Stimulated activated CD4-positive, alpha-beta T cell treated with anti-CD3 and anti-CD28 coated beads, Interleukin-2, amount 100 ng/mL, for 48 hours (primary cell): ENCODE results near the gene JUP.
"Not testable (repeated sequence)": the region's sequence is repeated elsewhere in the genome, so short reads cannot be mapped to it uniquely, and the experiment has no call there.

Experiments
- DNase-seq, 2 donors: peaks; one replicate each; pipeline ENCODE4 v3.0.0-alpha.2; 2020

Gene JUP

DNA sequence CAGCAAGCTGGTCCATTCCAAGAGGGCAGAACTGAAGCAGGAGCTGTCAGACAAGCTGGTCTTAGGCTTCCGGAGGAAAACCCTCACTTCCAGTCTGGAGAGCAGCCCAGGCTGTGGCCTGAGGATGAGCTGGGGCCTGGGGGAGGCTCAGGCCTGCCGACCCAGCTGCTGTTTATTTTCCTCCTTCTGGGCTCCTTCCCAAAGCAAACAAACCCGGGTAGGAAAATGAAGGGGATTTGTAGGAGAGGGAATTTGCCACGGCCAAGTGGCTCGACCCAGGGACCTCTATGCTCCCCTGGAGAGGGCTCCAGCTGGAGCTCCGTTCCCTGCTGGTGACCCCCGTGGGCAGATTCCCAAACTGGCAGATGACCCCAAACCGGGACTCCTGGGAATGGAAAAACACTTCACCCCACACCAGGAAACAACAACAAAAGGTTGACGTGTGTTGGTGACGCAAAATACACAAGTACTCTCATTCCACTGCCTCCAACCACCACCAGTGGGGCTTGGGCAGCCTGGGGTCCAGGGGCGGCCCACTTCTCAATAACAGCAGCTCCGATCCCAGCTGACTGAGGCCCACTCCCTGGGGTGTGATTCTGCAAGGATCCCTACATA lies 8.8 kb downstream of the JUP start:
- no peak for DNase-seq

DNA sequence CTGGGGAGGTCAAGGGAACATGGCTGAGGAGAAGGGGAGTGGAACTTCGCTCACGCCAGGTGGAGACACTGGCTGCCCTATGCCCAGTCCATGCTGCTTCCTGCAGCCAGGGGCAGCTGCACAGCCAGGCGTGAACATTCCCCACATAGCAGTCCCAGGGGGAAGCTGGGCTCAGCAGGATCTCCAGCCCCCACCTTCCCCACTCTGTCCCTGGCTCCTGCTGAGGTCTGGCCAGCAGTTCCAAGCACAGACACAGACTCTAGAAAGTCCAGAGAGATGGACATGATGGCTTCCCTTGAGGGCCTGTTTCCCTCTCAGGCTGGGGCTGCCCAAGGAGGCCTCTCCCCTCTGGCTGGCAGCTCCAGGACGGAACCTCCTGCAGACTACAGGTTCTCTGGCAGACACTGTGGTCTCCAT lies 9.3 kb downstream of the JUP start:
- DNase-seq, result no peak

DNA sequence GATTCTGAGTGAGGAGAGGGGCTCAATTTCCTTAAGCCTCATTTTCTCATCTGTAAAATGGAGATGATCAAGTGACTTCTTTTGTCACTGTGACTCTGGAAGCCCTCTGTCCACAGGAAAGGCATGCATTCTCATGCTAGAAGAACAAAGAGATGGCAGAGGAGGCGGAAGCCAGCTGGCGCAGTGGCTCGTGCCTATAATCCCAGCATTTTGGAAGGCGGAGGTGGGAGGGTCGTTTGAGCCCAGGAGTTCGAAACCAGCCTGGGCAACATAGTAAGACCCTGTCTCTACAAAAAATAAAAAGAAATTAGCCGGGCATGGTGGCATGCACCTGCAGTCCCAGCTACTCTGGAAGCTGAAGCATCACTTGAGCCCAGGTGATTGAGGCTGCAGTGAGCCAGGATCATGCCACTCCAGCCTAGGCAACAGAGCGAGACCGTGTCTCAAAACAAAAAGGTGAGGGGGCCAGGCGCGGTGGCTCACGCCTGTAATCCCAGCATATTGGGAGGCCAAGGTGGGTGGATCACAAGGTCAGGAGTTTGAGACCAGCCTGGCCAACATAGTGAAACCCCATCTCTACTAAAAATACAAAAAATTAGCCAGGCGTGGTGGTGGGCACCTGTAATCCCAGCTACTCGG lies 10.1 kb downstream of the JUP start:
- not testable (repeated sequence) for DNase-seq

DNA sequence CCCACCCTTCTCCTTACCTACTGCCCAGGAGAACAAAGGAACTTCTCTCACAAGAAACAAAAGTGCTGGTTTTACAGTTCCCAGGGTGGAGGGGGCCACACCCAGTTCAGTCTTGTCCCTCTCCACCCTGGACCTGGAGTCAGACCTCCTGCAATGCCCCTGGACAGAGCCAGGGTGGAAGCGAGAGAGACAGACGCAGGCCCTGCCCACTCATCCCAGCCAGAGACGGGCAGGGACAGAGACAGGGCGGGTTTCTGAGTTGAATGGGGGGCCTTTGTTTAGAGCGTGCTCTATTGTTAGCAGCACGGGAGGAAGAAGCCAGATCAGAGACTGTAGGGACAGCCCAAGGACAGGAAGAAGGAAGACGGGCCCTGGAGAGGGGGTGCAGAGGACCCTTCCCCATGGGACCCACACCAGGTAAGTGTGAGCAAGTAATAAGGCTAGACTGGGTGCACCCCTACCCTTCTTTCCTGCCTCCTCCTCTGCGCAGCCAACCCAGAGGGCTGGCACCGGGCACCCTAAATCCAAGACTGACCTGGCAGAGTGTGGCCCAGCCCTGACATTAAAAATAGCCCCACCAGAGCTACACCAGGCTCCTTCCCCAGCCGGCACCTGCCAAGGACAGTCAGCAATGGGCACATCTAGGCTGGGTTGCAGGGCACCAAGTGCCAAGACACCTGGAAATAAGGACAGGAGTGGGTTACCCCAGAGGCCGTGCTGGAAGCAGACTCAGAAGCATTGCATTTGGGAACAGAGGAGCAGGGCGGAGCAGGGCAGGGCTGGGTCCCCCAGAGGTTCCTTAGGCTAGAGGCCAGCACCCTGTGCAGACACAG lies 10.9 kb downstream of the JUP start:
- DNase-seq, result no peak

DNA sequence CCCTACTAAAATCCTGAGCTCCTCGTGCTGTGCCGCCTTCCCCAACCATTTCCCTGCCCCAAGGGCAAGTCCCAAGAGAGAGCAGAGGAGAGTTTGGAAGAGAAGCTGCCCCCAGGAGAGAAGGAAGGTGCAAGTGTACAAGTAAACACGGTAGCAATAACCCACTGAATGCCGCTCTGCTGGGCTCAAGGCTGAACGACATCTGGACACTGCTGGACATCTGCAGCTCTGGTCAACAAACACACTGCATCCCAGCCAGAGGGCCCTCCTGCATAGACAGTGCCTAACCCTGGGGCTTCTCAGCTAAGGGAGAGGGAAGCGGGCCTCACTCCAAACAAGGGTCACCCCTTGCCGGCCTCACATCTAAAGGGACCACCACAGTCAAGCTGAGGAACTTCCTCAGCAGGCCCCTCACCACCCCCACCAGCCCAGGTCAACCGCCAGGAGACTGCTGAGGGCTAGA lies 12.7 kb downstream of the JUP start:
- no peak for DNase-seq

DNA sequence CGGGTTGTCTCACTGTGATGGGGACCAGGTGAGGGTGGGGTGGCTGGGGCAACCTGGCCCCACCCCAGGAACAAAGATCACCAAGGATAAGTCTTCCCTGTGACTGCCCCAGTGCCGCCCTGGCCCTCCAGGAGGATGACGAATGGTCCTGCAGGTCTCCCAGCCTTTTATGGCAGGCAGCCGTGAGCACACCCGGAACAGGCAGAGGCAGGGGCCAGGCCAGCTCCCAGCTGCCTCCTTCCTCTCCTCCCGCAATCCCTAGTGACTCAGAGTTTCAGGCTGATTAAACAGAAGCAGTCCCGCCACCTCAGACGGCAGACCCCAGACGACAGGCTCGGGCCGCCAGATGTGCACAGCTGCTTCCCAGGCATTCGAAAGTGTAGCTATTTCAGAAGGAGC lies 13.3 kb downstream of the JUP start:
- DNase-seq, result no peak

DNA sequence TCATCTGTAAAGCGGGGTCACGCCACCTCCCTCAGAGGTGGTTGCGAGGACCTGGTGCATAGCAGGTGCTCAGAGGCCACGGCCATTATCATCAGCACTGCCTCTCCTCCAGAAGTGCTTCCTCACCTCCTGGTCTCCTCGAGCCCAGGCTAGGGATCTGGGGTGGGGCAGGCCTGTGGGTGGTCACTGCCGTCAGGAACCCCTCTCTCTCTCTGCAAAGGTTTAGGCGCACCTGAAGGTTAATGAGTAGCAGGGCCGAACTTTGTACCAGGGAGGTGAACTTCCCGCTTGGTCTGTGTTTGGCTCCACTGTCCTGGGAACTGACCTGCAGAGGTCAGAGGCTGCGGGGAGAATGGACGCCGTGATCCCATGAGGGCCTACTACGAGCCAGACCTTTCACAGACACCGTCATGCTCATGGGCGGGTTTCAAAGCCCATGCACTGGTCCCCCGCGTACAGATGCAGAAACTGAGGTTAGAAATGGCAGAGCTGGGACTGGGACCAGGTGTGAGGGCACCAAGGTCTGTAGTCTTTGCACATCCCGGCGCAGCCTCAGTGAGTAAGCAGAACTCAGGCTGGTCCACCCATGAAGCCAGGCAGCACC lies 13.8 kb downstream of the JUP start:
- no peak for DNase-seq

DNA sequence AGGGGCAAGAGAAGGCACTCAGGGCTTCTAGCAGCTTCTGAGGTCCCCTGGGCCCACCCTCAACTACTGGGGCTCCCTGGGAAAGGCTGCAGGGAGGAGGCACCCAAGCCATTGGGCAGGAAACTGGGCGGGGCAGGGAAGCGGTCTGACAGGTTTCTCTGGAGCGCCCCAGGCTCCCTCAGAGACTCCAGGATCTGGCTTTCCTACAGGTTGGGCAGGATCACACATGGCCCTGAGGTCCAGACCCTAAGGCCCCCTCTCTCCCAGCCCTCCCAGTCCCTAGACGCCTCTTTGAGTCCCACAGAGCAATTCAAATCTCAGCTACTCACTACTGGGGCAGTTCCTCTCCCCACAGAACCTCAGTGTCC lies 14.3 kb downstream of the JUP start:
- no peak for DNase-seq

DNA sequence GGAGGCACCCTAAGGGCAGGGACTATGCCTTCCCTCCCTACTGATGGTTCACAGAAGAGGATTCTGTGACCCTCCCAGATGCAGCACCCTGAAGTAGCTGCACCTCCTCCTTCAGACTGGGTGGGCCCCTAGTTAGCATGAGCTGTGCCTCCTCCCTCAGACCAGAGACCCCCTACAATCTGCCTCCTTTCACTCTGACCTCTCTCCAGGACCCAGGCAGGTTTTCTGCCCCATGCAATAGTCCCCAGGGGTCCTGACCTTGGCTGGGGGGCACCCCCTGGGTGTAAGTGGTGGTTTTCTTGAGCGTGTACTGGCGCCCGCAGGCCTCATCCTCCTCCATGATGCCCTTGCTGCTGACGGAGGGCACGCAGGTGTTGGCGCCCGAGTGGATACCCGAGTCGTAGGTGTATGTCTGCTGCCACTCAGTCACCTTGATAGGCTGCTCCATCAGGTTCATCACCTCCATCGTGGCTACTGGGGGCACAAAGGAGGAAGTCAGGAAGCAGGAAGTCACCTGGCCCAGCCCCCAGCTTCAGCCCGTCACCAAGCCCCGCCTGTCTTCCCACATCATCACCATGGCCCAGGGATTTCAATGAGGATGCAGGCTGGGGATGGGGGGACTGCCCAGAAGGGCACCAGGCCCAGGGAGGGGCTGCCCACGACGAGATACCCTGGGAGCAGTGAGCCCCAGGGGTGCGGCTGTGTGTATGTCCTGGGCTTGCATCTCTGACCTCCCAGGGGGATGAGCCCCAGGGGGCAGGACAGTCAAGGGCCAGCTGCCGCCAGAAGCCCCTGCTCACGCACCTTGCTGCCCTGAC lies 14.9 kb downstream of the JUP start:
- DNase-seq, result no peak

DNA sequence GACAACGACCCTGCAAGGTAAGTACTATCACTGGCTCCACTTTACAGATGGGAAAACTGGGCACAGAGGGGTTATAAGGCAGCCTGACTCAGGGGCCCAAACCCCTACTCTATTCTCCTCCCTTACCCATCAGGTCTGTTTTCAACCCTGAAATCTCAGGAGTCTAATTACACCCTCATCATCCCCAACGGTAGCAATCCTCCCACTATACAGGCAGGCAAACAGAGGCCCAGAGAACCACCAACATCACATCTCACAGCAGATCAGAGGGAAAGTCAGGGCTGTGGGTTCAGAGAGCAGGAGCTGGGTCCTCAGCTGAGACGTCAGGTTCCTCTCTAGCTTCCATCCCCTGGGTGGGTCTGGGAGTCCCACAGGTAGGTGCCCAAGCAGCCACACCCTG lies 16.5 kb downstream of the JUP start:
- DNase-seq, result no peak

DNA sequence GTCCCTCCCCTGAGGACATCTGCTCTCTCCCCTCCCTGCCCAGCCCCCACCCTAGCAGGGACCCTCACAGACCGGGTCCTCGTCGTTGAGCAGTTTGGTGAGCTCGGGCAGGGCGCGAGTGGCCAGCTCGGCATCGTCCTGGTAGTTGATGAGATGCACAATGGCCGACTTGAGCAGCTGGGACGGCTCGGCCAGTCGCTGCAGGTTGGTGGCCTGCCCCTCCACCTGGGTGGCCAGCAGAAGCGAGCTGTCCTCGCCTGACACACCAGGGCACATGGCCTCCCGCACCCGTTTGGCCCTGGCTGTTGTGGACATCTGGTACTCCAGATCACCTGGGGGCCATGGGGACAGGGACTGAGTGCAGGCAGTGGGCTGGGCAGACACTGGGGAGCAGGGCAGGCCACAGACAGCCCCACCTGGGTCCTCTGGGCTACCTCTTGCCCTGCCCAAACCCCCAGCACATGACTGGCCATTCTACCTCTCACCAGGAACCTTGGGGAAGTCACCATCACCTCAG lies 17.1 kb downstream of the JUP start:
- DNase-seq, result no peak

DNA sequence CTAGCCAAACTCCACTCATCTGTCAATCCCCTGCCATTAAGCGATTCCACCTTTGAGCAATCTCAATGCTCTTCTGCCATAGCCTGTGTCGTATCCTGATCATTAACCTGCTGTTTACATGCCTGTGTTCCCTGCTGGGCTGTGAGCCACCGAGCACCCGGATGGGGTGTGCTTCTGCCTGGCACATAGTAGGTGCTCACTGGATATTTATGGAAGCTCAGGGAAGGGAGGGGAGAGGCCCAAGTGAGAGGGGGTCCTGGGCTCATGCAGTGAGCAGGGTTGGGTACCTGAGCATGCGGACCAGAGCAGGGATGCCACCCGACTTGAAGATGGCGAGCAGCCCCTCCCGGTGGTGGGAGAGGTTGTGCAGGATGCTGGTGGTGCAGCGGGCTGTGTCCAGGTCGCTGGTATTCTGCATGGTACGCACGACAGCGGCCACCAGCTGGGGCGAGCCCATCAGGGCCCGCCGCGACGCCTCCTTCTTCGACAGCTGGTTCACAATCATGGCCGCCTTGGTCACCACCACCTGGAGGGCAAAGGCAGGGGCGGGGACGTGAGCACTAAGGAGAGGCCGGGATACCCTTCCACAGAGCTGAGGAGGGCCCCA lies 17.7 kb downstream of the JUP start:
- DNase-seq, result no peak

DNA sequence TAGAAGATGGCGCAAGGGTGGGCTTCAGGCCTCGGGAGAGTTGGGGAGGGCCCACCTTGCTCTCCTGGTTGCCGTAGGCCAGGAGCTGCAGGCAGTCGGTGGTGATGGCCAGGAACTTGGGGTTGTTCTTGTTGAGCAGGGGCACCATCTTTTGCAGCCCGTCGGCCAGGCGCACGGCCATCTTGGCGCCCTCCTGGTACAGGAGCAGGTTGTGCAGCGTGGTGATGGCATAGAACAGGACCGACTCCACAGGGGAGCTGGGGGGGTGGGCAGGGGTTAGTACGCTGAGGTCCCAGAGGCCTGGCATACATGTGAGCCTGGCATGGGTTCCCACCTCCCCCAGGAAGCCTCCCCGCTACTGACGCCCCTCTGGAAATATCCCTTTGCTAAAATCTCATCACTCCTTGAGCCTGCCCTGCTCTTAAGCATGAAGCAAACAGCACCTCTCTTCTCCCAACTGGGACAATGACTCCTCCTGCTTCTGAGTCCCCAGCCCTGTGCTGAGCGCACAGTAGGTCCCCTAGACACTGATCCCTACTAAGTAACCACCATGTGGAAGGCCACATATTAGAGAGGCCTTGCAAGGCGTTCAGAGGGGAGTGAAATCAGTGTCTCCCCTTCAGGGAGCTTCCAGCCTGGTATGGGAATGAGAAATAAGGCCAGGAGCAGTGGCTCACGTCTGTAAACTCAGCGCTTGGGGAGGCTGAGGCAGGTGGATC lies 19.0 kb downstream of the JUP start:
- no peak for DNase-seq

DNA sequence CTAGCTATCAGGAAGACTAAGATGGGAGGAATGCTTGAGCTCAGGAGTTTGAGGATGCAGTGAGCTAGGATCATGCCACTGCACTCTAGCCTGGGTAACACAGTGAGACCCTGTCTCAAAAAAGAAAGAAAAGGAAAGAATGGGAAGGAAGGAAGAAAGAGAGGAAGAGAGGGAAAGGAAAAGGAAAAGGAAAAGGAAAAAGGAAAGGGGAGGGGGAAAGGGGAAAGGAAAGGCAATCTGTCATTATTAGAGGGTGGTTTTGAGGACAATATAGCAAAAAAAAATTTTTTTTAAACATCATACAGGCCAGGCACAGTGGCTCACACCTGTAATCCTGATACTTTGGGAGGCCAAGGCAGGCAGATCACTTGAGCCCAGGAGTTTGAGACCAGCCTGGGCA lies 20.4 kb downstream of the JUP start:
- no peak for DNase-seq

DNA sequence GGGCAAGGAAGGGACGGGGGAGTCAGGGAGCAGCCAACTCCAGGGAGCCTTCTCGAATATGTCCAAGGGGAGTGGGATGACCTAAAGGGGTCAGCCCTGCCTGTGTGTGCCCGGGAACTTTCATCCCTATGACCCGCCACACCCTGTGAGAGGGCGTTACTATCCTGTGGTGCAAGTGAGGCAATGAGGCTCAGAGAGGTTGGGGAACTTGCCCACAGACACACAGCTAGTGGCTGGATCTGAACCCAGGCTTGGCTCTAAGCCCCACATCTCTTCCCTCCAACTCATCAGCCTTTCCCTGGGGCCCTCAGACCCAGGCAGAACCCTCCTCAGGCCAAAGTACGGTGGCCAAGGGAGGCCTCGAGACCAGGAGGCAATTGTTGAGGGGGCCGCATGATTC lies 23.2 kb downstream of the JUP start:
- DNase-seq, result no peak

DNA sequence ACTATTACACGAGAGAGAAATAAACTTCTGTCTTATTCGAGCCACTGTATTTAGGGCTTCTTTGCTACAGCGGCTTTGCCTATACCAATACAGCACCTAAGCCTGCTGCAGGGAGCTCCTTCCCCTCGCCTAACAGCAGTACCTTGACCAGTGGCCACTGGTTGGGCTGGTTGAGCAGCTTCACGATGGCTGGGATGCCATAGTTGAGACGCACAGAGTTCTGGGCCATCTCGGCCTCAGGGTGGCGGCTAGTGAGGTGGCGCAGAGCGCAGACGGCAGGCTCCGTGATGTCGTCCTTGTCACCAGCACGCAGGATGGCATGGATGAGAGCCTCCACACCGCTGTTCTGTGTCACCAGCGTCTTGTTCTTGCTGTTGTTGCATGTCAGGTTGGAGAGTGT lies 23.7 kb downstream of the JUP start:
- DNase-seq, result no peak

DNA sequence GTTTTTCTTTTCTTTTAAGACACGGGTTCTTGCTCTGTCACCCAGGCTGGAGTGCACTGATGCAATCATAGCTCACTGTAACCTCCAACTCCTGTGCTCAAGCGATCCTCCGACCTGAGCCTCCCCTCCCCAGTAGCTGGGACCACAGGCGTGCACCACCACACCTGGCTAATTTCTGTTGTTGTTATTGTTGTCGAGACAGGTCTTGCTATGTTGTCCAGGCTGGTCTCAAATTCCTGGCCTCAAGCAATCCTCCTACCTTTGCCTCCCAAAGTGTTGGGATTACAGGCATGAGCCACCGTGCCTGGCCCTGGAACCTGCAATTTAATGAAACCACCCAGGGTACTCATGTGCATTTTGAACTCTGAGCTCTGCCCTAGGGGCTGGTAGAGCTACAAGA lies 24.1 kb downstream of the JUP start:
- DNase-seq, result no peak

DNA sequence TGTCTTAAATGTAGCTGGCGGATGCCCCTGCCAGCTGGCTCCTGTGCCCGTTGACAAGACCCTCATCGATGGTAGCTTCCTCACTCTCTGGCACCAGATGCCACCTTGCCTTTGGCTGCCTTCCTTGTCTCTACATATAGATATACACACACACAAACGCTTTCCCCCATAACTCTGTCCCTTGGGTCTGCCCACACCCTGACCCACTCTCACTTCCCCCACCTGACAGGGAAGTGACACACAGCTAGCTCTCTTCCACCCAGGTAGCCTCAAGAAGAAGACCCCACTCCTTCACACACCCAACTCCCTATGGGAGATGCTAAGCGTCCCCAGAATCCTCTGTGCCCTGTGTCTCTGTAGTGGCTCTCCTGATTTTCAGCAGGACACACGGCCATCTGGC lies 25.6 kb downstream of the JUP start:
- no peak for DNase-seq

DNA sequence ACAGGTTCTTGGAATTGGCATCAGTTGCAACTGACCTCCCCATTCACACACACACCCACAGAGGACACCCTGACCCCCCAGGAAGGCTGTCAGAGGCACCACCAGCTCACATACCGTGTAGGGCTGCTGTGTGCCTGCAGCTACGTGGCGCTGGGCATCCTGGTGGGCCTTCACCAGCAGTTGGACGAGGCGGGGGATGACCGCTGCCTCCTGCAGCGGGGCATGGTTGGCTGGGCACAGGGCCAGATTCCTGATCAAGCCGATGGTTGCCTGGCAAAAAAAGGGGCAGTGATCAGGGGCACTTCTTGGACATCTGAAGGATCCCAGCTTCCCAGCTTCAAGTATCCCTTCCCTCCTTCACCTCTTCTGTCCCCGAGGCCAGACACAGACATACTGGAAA lies 27.9 kb downstream of the JUP start:
- no peak for DNase-seq

DNA sequence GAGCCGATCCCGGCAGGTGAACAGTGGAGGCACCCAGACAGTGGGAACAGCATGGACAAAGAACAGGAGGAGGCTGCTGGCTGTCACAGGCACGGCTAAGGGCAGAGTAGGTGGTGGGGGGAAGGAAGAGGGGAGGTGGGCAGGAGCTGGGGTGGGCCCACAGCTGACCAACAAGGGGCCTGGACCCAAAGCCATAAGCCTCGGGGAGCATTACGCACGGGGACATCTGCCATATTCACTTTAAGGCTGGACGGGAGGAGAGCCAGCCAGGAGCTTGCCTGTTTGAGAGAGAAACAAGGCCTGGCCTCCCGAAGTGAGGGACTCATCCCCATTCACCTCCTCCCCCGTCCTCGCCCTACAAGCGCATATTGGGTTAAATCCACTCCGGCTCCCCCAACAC lies 32.4 kb downstream of the JUP start:
- no peak for DNase-seq

DNA sequence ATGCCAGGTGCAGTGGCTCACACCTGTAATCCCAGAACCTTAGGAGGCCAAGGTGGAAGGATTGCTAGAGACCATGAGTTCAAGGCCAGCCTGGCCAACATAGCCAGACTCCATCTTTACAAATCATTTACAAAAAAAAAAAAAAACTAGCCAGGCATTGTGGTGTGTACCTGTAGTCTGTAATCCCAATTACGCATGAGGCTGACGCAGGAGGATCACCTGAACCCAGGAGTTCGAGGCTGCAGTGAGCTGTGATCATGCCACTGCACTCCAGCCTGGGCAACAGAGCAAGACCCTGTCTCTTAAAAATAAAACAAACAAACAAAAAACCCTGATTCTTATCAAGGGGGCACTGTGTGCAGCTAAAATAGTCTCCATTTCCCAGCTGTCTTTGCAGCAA lies 35.2 kb downstream of the JUP start:
- DNase-seq, result no peak

DNA sequence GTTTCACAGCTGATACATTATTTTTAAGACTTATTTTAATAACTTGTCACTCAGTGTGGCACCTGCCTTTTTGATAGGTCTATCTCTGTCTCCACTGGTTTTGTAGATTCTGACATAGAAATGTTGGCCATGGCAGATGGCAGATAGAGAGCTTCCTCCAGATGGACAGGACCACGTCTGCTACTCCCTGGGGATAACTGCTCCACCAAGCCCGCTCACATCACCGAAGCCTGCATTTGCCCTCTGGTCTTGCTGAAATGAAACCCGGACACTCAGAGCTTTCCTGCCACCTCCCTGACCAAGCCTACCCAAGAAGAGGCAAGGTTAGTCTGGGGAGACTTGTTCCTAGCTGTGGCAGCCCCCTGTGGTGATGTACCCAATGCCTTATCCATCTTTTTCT lies 35.6 kb downstream of the JUP start:
- no peak for DNase-seq
